A549 (cell line): ENCODE measurements around the gene RBM14. TPM values are rescaled to one million over a fixed set of nuclear protein-coding genes. Genes with fewer than 3 reads are reported as not detected.

ENCODE experiments used
- ATAC-seq, 2 experiments: fragments of 200-7000 bp in 1 of 2; fragments of >200 bp in 1 of 2; cut with Nextera tagmentation in 1 of 2; cut with Tn5 transposase in 1 of 2; 3 replicates each; pipeline versions ENCODE4 v1.8.0 to v1.9.1; 2018 to 2020; ENCODE audit warnings: mild to moderate bottlenecking in 1 of 2, moderate library complexity in 1 of 2
- CTCF ChIA-PET: fragments of 300-600 bp; sonication (Branson Sonifier 250); formaldehyde crosslinking; extraction: SDS; loops from one replicate; lab custom pipeline; 2021; ENCODE audit warnings: antibody characterized with exemption, inconsistent platforms; lab: Yijun Ruan, JAX
- POLR2A ChIA-PET: fragments of 350-600 bp; formaldehyde crosslinking; extraction: SDS; loops from one replicate; lab custom pipeline; 2021; ENCODE audit warnings: antibody characterized with exemption, inconsistent platforms; lab: Yijun Ruan, JAX
- DNase-seq, 2 experiments: peaks; one replicate each; pipeline versions ENCODE4 v3.0.0 to v3.0.0-alpha.2; 2011 to 2016; ENCODE audit warnings: low read depth in 1 of 2, low spot score in 1 of 2
- FAIRE-seq: peaks from 2 replicates; lab custom pipeline; 2011; peaks lifted over from hg19 to GRCh38; lab: Jason Lieb, UNC
- H3K27ac ChIP-seq, 2 experiments: fragments of >200 bp; sonication (Bioruptor Twin); formaldehyde crosslinking; 3 replicates each; pipeline ENCODE4 v1.5.1; 2016 to 2017
- H3K4me1 ChIP-seq: fragments of >200 bp; sonication (Bioruptor Twin); formaldehyde crosslinking; 3 replicates; pipeline ENCODE4 v1.6.1; 2016
- H3K4me2 ChIP-seq: fragments of >200 bp; sonication (Bioruptor Twin); formaldehyde crosslinking; 3 replicates; pipeline ENCODE4 v1.6.1; 2016
- H3K4me3 ChIP-seq: fragments of >200 bp; sonication (Bioruptor Twin); formaldehyde crosslinking; 3 replicates; pipeline ENCODE4 v1.5.1; 2016
- H3K9me3 ChIP-seq: fragments of >200 bp; sonication (Bioruptor Twin); formaldehyde crosslinking; 3 replicates; pipeline ENCODE4 v1.6.1; 2016
- ATOH8 ChIP-seq: fragments of 250-450 bp; sonication (Bioruptor Pico); IDR thresholded peaks from 2 replicates; pipeline ENCODE4 v1.5.0; 2020; ENCODE audit warnings: low read depth, mild to moderate bottlenecking, moderate library complexity
- BCL3 ChIP-seq: fragments of >200 bp; sonication (Bioruptor Twin); formaldehyde crosslinking; IDR thresholded peaks from 3 replicates; pipeline ENCODE4 v1.6.1; 2016
- BHLHE40 ChIP-seq: IDR thresholded peaks from 2 replicates; pipeline ENCODE4 v1.6.1; 2012; ENCODE audit warnings: low read depth, low read length, inconsistent platforms
- CBX2 ChIP-seq: fragments of 200-600 bp; sonication (generic); IDR thresholded peaks from 2 replicates; pipeline ENCODE4 v1.6.1; 2016; ENCODE audit warnings: low read depth, mild to moderate bottlenecking, borderline replicate concordance
- CEBPB ChIP-seq, 2 experiments: fragments of >200 bp in 1 of 2; sonication (Bioruptor Twin) in 1 of 2; formaldehyde crosslinking in 1 of 2; IDR thresholded peaks; 2 replicates each; pipeline ENCODE4 v1.6.1; 2012 to 2016
- E2F6 ChIP-seq: IDR thresholded peaks from 2 replicates; pipeline ENCODE4 v1.6.1; 2012; ENCODE audit warnings: low read depth, borderline replicate concordance
- EHF ChIP-seq: fragments of 250-450 bp; sonication (Bioruptor Pico); IDR thresholded peaks from 2 replicates; pipeline ENCODE4 v1.5.0; 2020; ENCODE audit warnings: mild to moderate bottlenecking
- ELK1 ChIP-seq: fragments of 150-350 bp; IDR thresholded peaks from 2 replicates; pipeline ENCODE4 v1.6.1; 2014; ENCODE audit warnings: low read depth, mild to moderate bottlenecking, low read length
- FOSL2 ChIP-seq, 2 experiments: fragments of 450-650 bp in 1 of 2; fragments of >200 bp in 1 of 2; sonication (Bioruptor Twin) in 1 of 2; formaldehyde crosslinking; IDR thresholded peaks; 2 replicates each; pipeline versions ENCODE4 v1.5.0 to v1.6.1; 2016 to 2020; ENCODE audit warnings: mild to moderate bottlenecking in 1 of 2, moderate library complexity in 1 of 2
- HDAC2 ChIP-seq: fragments of 200-600 bp; sonication (generic); IDR thresholded peaks from 2 replicates; pipeline ENCODE4 v1.6.1; 2016
- HEYL ChIP-seq: fragments of 250-450 bp; sonication (Bioruptor Pico); IDR thresholded peaks from 2 replicates; pipeline ENCODE4 v1.8.0; 2021; ENCODE audit warnings: mild to moderate bottlenecking, moderate library complexity
- HMGXB4 ChIP-seq: fragments of 250-450 bp; sonication (Bioruptor Pico); IDR thresholded peaks from 2 replicates; pipeline ENCODE4 v1.5.0; 2021; ENCODE audit warnings: mild to moderate bottlenecking, moderate library complexity, borderline replicate concordance
- HOXA7 ChIP-seq: fragments of 250-450 bp; sonication (Bioruptor Pico); IDR thresholded peaks from 2 replicates; pipeline ENCODE4 v1.5.0; 2020; ENCODE audit warnings: mild to moderate bottlenecking, moderate library complexity
- JUN ChIP-seq, 2 experiments: fragments of >200 bp; sonication (Bioruptor Twin); formaldehyde crosslinking; IDR thresholded peaks; 2 replicates in 1 of 2; 3 replicates in 1 of 2; pipeline ENCODE4 v1.6.1; 2016 to 2017
- JUNB ChIP-seq: fragments of >200 bp; sonication (Bioruptor Twin); formaldehyde crosslinking; IDR thresholded peaks from 2 replicates; pipeline ENCODE4 v1.6.1; 2016
- KDM1A ChIP-seq: fragments of 200-600 bp; sonication (generic); IDR thresholded peaks from 2 replicates; pipeline ENCODE4 v1.6.1; 2016; ENCODE audit warnings: low read depth, mild to moderate bottlenecking
- KDM5A ChIP-seq: fragments of 200-600 bp; sonication (generic); IDR thresholded peaks from 2 replicates; pipeline ENCODE4 v1.6.1; 2016; ENCODE audit warnings: antibody characterized with exemption, mild to moderate bottlenecking
- MAX ChIP-seq: IDR thresholded peaks from 2 replicates; pipeline ENCODE4 v1.6.1; 2012
- MAZ ChIP-seq: fragments of 150-350 bp; IDR thresholded peaks from 2 replicates; pipeline ENCODE4 v1.6.1; 2014; ENCODE audit warnings: antibody characterized with exemption, low read depth, low read length, borderline replicate concordance
- NFE2L2 ChIP-seq: fragments of 150-350 bp; conservative IDR thresholded peaks from 2 replicates; pipeline ENCODE4 v1.6.1; 2014; ENCODE audit warnings: low read length
- NPAS2 ChIP-seq: fragments of 250-450 bp; sonication (Bioruptor Pico); IDR thresholded peaks from 2 replicates; pipeline ENCODE4 v1.8.0; 2022; ENCODE audit warnings: mild to moderate bottlenecking, moderate library complexity, borderline replicate concordance
- NR3C1 ChIP-seq: fragments of >200 bp; sonication (Bioruptor Twin); formaldehyde crosslinking; IDR thresholded peaks from 3 replicates; pipeline ENCODE4 v1.6.1; 2017
- PBX3 ChIP-seq: IDR thresholded peaks from 2 replicates; pipeline ENCODE4 v1.6.1; 2012
- POLR2A ChIP-seq: IDR thresholded peaks from 2 replicates; pipeline ENCODE4 v1.6.1; 2012; ENCODE audit warnings: mild to moderate bottlenecking, low read length
- POLR2AphosphoS2 ChIP-seq: conservative IDR thresholded peaks from 2 replicates; pipeline ENCODE4 v1.6.1; 2012; ENCODE audit warnings: low read length, improper control_type of control experiment, inconsistent platforms
- RAD21 ChIP-seq, 2 experiments: fragments of >200 bp in 1 of 2; sonication (Bioruptor Twin) in 1 of 2; formaldehyde crosslinking in 1 of 2; IDR thresholded peaks in 1 of 2; conservative IDR thresholded peaks in 1 of 2; 2 replicates in 1 of 2; 3 replicates in 1 of 2; pipeline ENCODE4 v1.6.1; 2012 to 2018; ENCODE audit warnings: inconsistent platforms in 1 of 2
- RARB ChIP-seq: fragments of 250-450 bp; sonication (Bioruptor Pico); IDR thresholded peaks from 2 replicates; pipeline ENCODE4 v1.8.0; 2021; ENCODE audit warnings: mild to moderate bottlenecking, moderate library complexity
- RCOR1 ChIP-seq: fragments of 150-350 bp; IDR thresholded peaks from 2 replicates; pipeline ENCODE4 v1.6.1; 2014; ENCODE audit warnings: antibody characterized with exemption, low read length, low read depth
- RFX5 ChIP-seq: fragments of 450-650 bp; IDR thresholded peaks from 2 replicates; pipeline ENCODE4 v1.7.1; 2014; ENCODE audit warnings: antibody characterized with exemption, mild to moderate bottlenecking, moderate library complexity
- SMC3 ChIP-seq: fragments of >200 bp; sonication (Bioruptor Twin); formaldehyde crosslinking; IDR thresholded peaks from 3 replicates; pipeline ENCODE4 v1.6.1; 2018; ENCODE audit warnings: inconsistent platforms
- TFCP2L1 ChIP-seq: fragments of 250-450 bp; sonication (Bioruptor Pico); IDR thresholded peaks from 2 replicates; pipeline ENCODE4 v1.5.0; 2021; ENCODE audit warnings: mild to moderate bottlenecking
- ZC3H11A ChIP-seq: fragments of 450-650 bp; IDR thresholded peaks from 2 replicates; pipeline ENCODE4 v1.6.1; 2014; ENCODE audit warnings: antibody characterized with exemption, mild to moderate bottlenecking
- ZSCAN20 ChIP-seq: fragments of 250-450 bp; sonication (Bioruptor Pico); IDR thresholded peaks from 2 replicates; pipeline ENCODE4 v1.8.0; 2022; ENCODE audit warnings: mild to moderate bottlenecking, moderate library complexity
- WGBS: methylation state at CpG from one replicate; pipeline ENCODE4 v1.1.6; 2017; ENCODE audit errors: missing lambda C conversion rate; 5-methylcytosine and 5-hydroxymethylcytosine counted together
- polyA minus RNA-seq: library from RNA; depleted of rRNA, polyadenylated mRNA; stranded (reverse); fragments of >200 nt; gene quantifications from 2 replicates; pipeline ENCODE4 v1.2.3, GENCODE V29; 2011; rRNA and poly(A)+ RNA removed
- polyA plus RNA-seq, 4 experiments: library from polyadenylated mRNA; depleted of rRNA in 3 of 4; stranded (reverse); fragments of >200 nt; fragmentation: RNase III in 1 of 4; extraction: RNeasy Plus Mini Kit Qiagen cat#74134 plus additional on column Dnase treatment in 1 of 4; gene quantifications; 2 replicates in 3 of 4; 3 replicates in 1 of 4; pipeline ENCODE4 v1.2.3, GENCODE V29; 2011 to 2017

Gene RBM14
- 33.0 and 38.0 TPM in 2 replicates for polyA plus RNA-seq (2011; rRNA removed)
- 32.6 and 51.6 TPM in 2 replicates for polyA plus RNA-seq (2012; cell fraction: cytosol; rRNA removed)
- 132 and 133 TPM in 2 replicates for polyA plus RNA-seq (2012; cell fraction: nucleus; rRNA removed)
- 99.7 to 103 TPM (median 102 TPM) in 3 replicates for polyA plus RNA-seq (2017; fragmentation: RNase III; extraction: RNeasy Plus Mini Kit Qiagen cat#74134 plus additional on column Dnase treatment)
- 32.9 and 45.6 TPM in 2 replicates for polyA minus RNA-seq

GRCh38 chr11:66616379-66617154, at the start of gene RBM14:
RBM14 (plus strand) TSS chr11:66616630; CDS start chr11:66616721, 91 bp downstream.
- no peak for FAIRE-seq
- H3K4me1 ChIP-seq: peaks cover 29% of the 10 kb centered on the region
- POLR2A ChIA-PET: interaction anchor here (0.6 to 2.9 kb wide), 29 partner anchors 8 to 966 kb away, joined by 3 to 60 read pairs (median 5); partner anchors contain the start of genes ACTN3, BBS1, CCDC87 and CCS
- peak within 1 kb of the TSS; percentile 90 for H3K4me2 ChIP-seq
- peak within 1 kb of the TSS; percentile 95 to 97 for H3K27ac ChIP-seq
- CTCF ChIA-PET: interaction anchor here (0.7 to 2.0 kb wide), 6 partner anchors 11 to 70 kb away, joined by 3 to 7 read pairs (median 3); partner anchors contain the start of genes CTSF and RBM4
- H3K9me3 ChIP-seq: no peaks in the 10 kb centered on the region
- H3K4me3 ChIP-seq: peak within 1 kb of the TSS; percentile 60
- peak; percentile 96 to 98 for ATAC-seq
- peak; percentile 99 to 100 for DNase-seq
- WGBS: under 1% methylated on average over 42 of the region's 90 CpGs
- TF ChIP-seq ZSCAN20 (CRISPR knock-in tag) (no peak), FOSL2 (IDR thresholded peaks at IDR 0.05) (no peak), FOSL2 (CRISPR knock-in tag; IDR thresholded peaks at IDR 0.05) (no peak; the same call in 1 of the 2 replicates), NR3C1 (no peak), KDM5A (peak; percentile 56), JUN (IDR thresholded peaks at IDR 0.05) (peak; percentile 94 to 97), HMGXB4 (CRISPR knock-in tag) (peak; percentile 29; the same call in 1 of the 2 replicates), RCOR1 (no peak), ELK1 (no peak), MAX (peak; percentile 88), POLR2AphosphoS2 (no peak), ZC3H11A (no peak), SMC3 (no peak), NFE2L2 (no peak), E2F6 (peak; percentile 72), JUNB (no peak), HEYL (peak; percentile 67; the same call in 1 of the 2 replicates), CEBPB (IDR thresholded peaks at IDR 0.05) (no peak), POLR2A (peak; percentile 94), RARB (CRISPR knock-in tag) (no peak), ATOH8 (no peak), RFX5 (0 out of 2 replicates have a peak, but pooled peaks have one; percentile 15), EHF (CRISPR knock-in tag) (no peak; the same call in 1 of the 2 replicates), HDAC2 (no peak), TFCP2L1 (CRISPR knock-in tag) (0 out of 2 replicates have a peak, but pooled peaks have one; percentile 24), BCL3 (peak; percentile 91; the same call in 2 of the 3 replicates), RAD21 (conservative IDR thresholded peaks at IDR 0.05 in 1 of 2, IDR thresholded peaks at IDR 0.05 in 1 of 2) (no peak), BHLHE40 (no peak), KDM1A (no peak), NPAS2 (CRISPR knock-in tag) (no peak), PBX3 (no peak), MAZ (peak; percentile 72), HOXA7 (no peak), CBX2 (no peak)
